ENCODE measurements around the gene LUC7L.

The LUC7L gene

DNA sequence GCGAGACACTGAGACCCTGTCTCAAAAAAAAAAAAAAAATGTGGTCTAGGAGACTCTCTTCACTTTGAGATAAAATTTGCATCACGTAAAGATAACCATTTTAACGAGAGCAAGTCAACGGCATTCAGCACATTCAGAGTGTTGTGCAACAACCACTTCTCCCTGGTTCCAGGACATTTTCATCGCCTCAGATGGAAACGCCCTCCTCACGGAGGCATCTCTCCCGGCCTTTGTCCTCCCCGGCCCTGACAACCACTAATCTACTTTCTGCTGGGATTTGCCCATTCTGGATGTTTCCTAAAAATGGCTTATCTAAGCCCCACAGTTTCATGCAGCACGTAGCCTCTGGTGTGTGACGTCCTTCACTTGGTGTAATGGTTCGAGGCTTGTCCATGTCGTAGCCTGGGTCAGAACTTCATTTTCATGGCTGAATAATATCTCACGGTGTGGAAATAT lies 84.4 kb downstream of the LUC7L start:
- H3K9me3 ChIP-seq (ENCODE audit: control insufficient read depth, insufficient read depth, low read length), result no peaks in the 10 kb centered on the region
- H3F3A ChIP-seq (ENCODE audit: control insufficient read depth, insufficient read depth), result peaks cover 3% of the 10 kb centered on the region; the same call in 1 of the 2 replicates
- H3K27me3 ChIP-seq (ENCODE audit: control insufficient read depth, low read length), result peaks cover 17% of the 10 kb centered on the region
- H3K4me3 ChIP-seq (ENCODE audit: low read length), result no peak overlapping the region
- no peak overlapping the region for H3K4me2 ChIP-seq (ENCODE audit: low read length)
- no peak overlapping the region for H3K27ac ChIP-seq (ENCODE audit: low read depth, low read length)
- no peaks in the 10 kb centered on the region for H3K36me3 ChIP-seq (ENCODE audit: control insufficient read depth, low read length)
- H4K20me1 ChIP-seq (ENCODE audit: control insufficient read depth, insufficient read depth, low read depth, low read length), result no peaks in the 10 kb centered on the region
- no peaks in the 10 kb centered on the region for H3K9me2 ChIP-seq (replicated peaks; ENCODE audit: control insufficient read depth, low read length)
- TF ChIP-seq, protein P1, sequence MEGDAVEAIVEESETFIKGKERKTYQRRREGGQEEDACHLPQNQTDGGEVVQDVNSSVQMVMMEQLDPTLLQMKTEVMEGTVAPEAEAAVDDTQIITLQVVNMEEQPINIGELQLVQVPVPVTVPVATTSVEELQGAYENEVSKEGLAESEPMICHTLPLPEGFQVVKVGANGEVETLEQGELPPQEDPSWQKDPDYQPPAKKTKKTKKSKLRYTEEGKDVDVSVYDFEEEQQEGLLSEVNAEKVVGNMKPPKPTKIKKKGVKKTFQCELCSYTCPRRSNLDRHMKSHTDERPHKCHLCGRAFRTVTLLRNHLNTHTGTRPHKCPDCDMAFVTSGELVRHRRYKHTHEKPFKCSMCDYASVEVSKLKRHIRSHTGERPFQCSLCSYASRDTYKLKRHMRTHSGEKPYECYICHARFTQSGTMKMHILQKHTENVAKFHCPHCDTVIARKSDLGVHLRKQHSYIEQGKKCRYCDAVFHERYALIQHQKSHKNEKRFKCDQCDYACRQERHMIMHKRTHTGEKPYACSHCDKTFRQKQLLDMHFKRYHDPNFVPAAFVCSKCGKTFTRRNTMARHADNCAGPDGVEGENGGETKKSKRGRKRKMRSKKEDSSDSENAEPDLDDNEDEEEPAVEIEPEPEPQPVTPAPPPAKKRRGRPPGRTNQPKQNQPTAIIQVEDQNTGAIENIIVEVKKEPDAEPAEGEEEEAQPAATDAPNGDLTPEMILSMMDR (IDR thresholded peaks at IDR 0.05; ENCODE audit: low read depth, low read length, poor library complexity, severe bottlenecking), result no peak
- TF ChIP-seq EZH2phosphoT487 (IDR thresholded peaks at IDR 0.05; ENCODE audit: borderline replicate concordance, low read length), result no peak
- H3K4me1 ChIP-seq (ENCODE audit: control insufficient read depth, low read length), result no peaks in the 10 kb centered on the region
- H3K79me2 ChIP-seq (ENCODE audit: control insufficient read depth, low read length), result no peaks in the 10 kb centered on the region

DNA sequence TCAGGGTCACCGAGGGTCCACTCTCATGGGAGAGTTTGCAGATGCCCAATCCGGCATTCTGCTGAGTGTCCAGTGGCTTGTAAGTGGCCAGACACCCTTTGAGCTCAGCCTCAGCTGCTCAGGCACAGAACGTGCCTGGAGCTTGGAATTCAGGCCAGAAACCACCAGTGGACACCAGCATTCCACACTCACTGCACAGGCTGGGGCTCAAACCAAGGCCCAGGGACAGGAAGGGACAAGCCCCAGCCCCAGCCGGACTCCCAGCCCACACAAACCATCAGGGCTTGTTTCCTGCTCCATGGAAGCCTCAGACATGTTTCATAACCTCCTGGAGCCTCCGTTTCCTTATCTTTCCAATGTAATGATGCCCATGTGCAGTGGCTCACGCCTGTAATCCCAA lies 85.8 kb downstream of the LUC7L start:
- Histone ChIP-seq H3K27ac (ENCODE audit: low read depth, low read length) (no peak overlapping the region), H3K4me1 (ENCODE audit: control insufficient read depth, low read length) (0 out of 2 replicates have a peak, but pooled peaks cover 3% of the 10 kb centered on the region), H3F3A (ENCODE audit: control insufficient read depth, insufficient read depth) (peaks cover 6% of the 10 kb centered on the region; the same call in 1 of the 2 replicates), H3K9me3 (ENCODE audit: control insufficient read depth, insufficient read depth, low read length) (no peaks in the 10 kb centered on the region), H3K36me3 (ENCODE audit: control insufficient read depth, low read length) (no peaks in the 10 kb centered on the region), H3K9me2 (replicated peaks; ENCODE audit: control insufficient read depth, low read length) (no peaks in the 10 kb centered on the region), H3K79me2 (ENCODE audit: control insufficient read depth, low read length) (no peaks in the 10 kb centered on the region), H3K4me3 (ENCODE audit: low read length) (no peak overlapping the region), H3K4me2 (ENCODE audit: low read length) (no peak overlapping the region), H4K20me1 (ENCODE audit: control insufficient read depth, insufficient read depth, low read depth, low read length) (no peaks in the 10 kb centered on the region), H3K27me3 (ENCODE audit: control insufficient read depth, low read length) (peaks cover 12% of the 10 kb centered on the region)
- TF ChIP-seq, protein P1 (IDR thresholded peaks at IDR 0.05; ENCODE audit: low read depth, low read length, poor library complexity, severe bottlenecking), result no peak
- TF ChIP-seq EZH2phosphoT487 (IDR thresholded peaks at IDR 0.05; ENCODE audit: borderline replicate concordance, low read length), result no peak

DNA sequence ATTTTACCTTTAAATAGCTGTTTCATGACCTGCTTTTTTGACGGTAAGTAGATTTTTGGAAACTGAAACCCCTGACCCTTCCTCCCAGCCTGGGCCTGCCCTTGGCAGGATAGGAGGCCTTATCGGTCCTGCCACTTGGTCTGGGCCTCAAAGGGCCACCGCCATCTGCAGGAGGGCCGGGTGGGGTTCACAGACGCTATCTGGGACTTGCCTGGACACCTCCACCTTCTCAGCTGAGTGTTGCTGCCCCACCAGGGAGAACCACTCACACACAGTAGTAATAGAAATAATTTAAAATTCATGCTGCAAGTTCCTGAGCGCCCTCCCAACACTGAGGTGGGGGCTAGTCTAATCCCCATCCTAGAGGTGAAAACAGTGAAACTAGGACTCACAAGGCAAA lies 86.2 kb downstream of the LUC7L start:
- Histone ChIP-seq H4K20me1 (ENCODE audit: control insufficient read depth, insufficient read depth, low read depth, low read length) (no peaks in the 10 kb centered on the region), H3K79me2 (ENCODE audit: control insufficient read depth, low read length) (peaks cover 1% of the 10 kb centered on the region), H3K4me3 (ENCODE audit: low read length) (no peak overlapping the region), H3K9me2 (replicated peaks; ENCODE audit: control insufficient read depth, low read length) (no peaks in the 10 kb centered on the region), H3K4me2 (ENCODE audit: low read length) (no peak overlapping the region), H3K9me3 (ENCODE audit: control insufficient read depth, insufficient read depth, low read length) (no peaks in the 10 kb centered on the region), H3K27ac (ENCODE audit: low read depth, low read length) (no peak overlapping the region), H3F3A (ENCODE audit: control insufficient read depth, insufficient read depth) (peaks cover 6% of the 10 kb centered on the region; the same call in 1 of the 2 replicates), H3K27me3 (ENCODE audit: control insufficient read depth, low read length) (peaks cover 12% of the 10 kb centered on the region), H3K36me3 (ENCODE audit: control insufficient read depth, low read length) (no peaks in the 10 kb centered on the region), H3K4me1 (ENCODE audit: control insufficient read depth, low read length) (0 out of 2 replicates have a peak, but pooled peaks cover 3% of the 10 kb centered on the region)
- no peak for TF ChIP-seq EZH2phosphoT487 (IDR thresholded peaks at IDR 0.05; ENCODE audit: borderline replicate concordance, low read length)

DNA sequence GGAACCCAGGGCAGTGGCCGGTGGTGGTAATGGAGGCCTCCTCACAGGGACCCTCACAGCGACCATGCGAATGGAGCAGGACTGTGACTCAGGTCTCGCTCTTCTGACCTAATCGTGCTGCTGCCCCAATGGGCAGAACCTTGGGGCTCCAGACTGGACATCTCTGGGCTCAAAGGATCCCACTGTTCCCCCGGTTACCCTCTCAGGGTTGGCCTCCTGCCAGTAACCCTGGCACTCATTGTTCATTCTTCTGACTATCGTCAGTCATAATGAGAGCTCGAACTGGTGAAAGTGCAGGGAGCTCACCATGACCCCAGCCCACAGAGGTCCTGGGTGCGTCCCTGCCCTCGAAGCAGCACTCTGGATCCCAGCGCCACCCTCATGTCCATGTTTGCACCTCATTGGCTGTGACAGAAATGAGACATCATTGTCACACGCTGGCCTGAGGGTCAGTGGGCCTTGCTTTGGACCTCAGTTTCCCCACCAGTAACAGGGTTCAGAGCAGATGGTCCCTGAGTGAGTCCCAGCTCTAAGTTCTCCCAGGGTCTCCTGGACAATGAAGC lies 86.8 kb downstream of the LUC7L start:
- H3K27ac ChIP-seq (ENCODE audit: low read depth, low read length), result no peak overlapping the region
- no peak overlapping the region for H3K4me2 ChIP-seq (ENCODE audit: low read length)
- peaks cover 7% of the 10 kb centered on the region for H3K79me2 ChIP-seq (ENCODE audit: control insufficient read depth, low read length)
- H3K4me1 ChIP-seq (ENCODE audit: control insufficient read depth, low read length), result peaks cover 3% of the 10 kb centered on the region; the same call in 1 of the 2 replicates
- no peaks in the 10 kb centered on the region for H3K9me2 ChIP-seq (replicated peaks; ENCODE audit: control insufficient read depth, low read length)
- no peak overlapping the region for H3K4me3 ChIP-seq (ENCODE audit: low read length)
- no peaks in the 10 kb centered on the region for H4K20me1 ChIP-seq (ENCODE audit: control insufficient read depth, insufficient read depth, low read depth, low read length)
- no peak for TF ChIP-seq EZH2phosphoT487 (IDR thresholded peaks at IDR 0.05; ENCODE audit: borderline replicate concordance, low read length)
- TF ChIP-seq, protein P1 (IDR thresholded peaks at IDR 0.05; ENCODE audit: low read depth, low read length, poor library complexity, severe bottlenecking), result no peak
- peaks cover 6% of the 10 kb centered on the region; the same call in 1 of the 2 replicates for H3F3A ChIP-seq (ENCODE audit: control insufficient read depth, insufficient read depth)
- no peaks in the 10 kb centered on the region for H3K9me3 ChIP-seq (ENCODE audit: control insufficient read depth, insufficient read depth, low read length)
- peaks cover 12% of the 10 kb centered on the region for H3K27me3 ChIP-seq (ENCODE audit: control insufficient read depth, low read length)
- no peaks in the 10 kb centered on the region for H3K36me3 ChIP-seq (ENCODE audit: control insufficient read depth, low read length)

Data from DOHH2 (cell line).